Pulmonary artery endothelial cell (primary cell): ENCODE data around the gene CTSS. TPM values are rescaled to one million over a fixed set of nuclear protein-coding genes. Genes with fewer than 3 reads are reported as not detected.
"Not testable (repeated sequence)": the region's sequence is repeated elsewhere in the genome, so short reads cannot be mapped to it uniquely, and the experiment has no call there.

ENCODE experiments used
- DNase-seq: peaks from one replicate; pipeline ENCODE4 v3.0.0-alpha.2; 2011; ENCODE audit warnings: low read depth, low spot score
- total RNA-seq: library from RNA; depleted of rRNA; stranded (reverse); fragments of >200 nt; gene quantifications from 2 replicates; pipeline ENCODE4 v1.2.3, GENCODE V29; 2014

Gene CTSS
- 31.1 and 33.7 TPM in 2 replicates for total RNA-seq

- no peak for DNase-seq
Measured at GRCh38 chr1:150765296-150765976, at the start of gene CTSS. Gene CTSS (minus strand): TSS chr1:150765778. CDS start chr1:150764763, 1,015 bp downstream.

GRCh38 chr1:150813028-150813707 is 47.6 kb upstream of the CTSS start:
- peak; percentile 60 for DNase-seq

- DNase-seq, result no peak
Measured at GRCh38 chr1:150810958-150811659, 45.5 kb upstream of the CTSS start.

- DNase-seq, result no peak
Measured at GRCh38 chr1:150809651-150810050, 44.1 kb upstream of the CTSS start.

GRCh38 chr1:150808846-150809245 is 43.3 kb upstream of the CTSS start:
- DNase-seq, result no peak

- DNase-seq, result no peak
Measured at GRCh38 chr1:150808121-150808520, 42.5 kb upstream of the CTSS start, which contains the start of gene CTSK. Gene CTSK (minus strand): TSS chr1:150808260. CDS start chr1:150806805, 1,455 bp downstream.

- no peak for DNase-seq
Measured at GRCh38 chr1:150807249-150808023, 41.9 kb upstream of the CTSS start.

- DNase-seq, result no peak
Measured at GRCh38 chr1:150805899-150806298, 40.3 kb upstream of the CTSS start.

- peak; percentile 47 for DNase-seq
Measured at GRCh38 chr1:150804671-150805070, 39.1 kb upstream of the CTSS start.

- DNase-seq, result no peak
Measured at GRCh38 chr1:150799089-150799488, 33.5 kb upstream of the CTSS start.

GRCh38 chr1:150798525-150798924 is 32.9 kb upstream of the CTSS start:
- DNase-seq, result no peak

GRCh38 chr1:150796374-150796773 is 30.8 kb upstream of the CTSS start:
- no peak for DNase-seq

GRCh38 chr1:150793778-150794177 is 28.2 kb upstream of the CTSS start:
- DNase-seq, result not testable (repeated sequence)

GRCh38 chr1:150793221-150793620 is 27.6 kb upstream of the CTSS start:
- DNase-seq, result no peak

- DNase-seq, result no peak
Measured at GRCh38 chr1:150791585-150791984, 26.0 kb upstream of the CTSS start.

- DNase-seq, result no peak
Measured at GRCh38 chr1:150789396-150789795, 23.8 kb upstream of the CTSS start.

- no peak for DNase-seq
Measured at GRCh38 chr1:150788946-150789345, 23.4 kb upstream of the CTSS start.

- no peak for DNase-seq
Measured at GRCh38 chr1:150787455-150787854, 21.9 kb upstream of the CTSS start.

- DNase-seq, result no peak
Measured at GRCh38 chr1:150780510-150780909, 14.9 kb upstream of the CTSS start.

GRCh38 chr1:150778409-150778808 is 12.8 kb upstream of the CTSS start:
- DNase-seq, result no peak

GRCh38 chr1:150777544-150777943 is 12.0 kb upstream of the CTSS start:
- no peak for DNase-seq
